ENCODE results near the gene RNF167. TPM values are rescaled to one million over a fixed set of nuclear protein-coding genes. Genes with fewer than 3 reads are reported as not detected.

The RNF167 gene
- total RNA-seq, 2 donors from 2014 or later = 23.1 to 37.6 TPM

GRCh38 chr17:4970273-4970672 is 30.2 kb downstream of the RNF167 start:
- Histone ChIP-seq H3K9me3 (no peaks in the 10 kb centered on the region), H3K4me1 (peaks cover 24% of the 10 kb centered on the region), H3K27me3 (no peaks in the 10 kb centered on the region), H3K4me3 (no peak overlapping the region), H3K27ac (peak overlapping the region in 1 of 4 donors; percentile 29), H3K36me3 (replicated peaks in 1 of 2; ENCODE audit: insufficient read depth in 1 of 2, low read depth in 2 of 2) (peaks cover 0 to 4% of the 10 kb centered on the region in 2 donors)
- no peak for DNase-seq
- WGBS, 2 donors = 93 to 98% methylated on average over 8 of the region's 8 CpGs
- TF ChIP-seq POLR2A (IDR thresholded peaks at IDR 0.05) (no peak), CTCF (IDR thresholded peaks at IDR 0.05) (no peak)
- ATAC-seq = no peak
- intact Hi-C loops (cut with DNase I) = no loop called here

- no peak for ATAC-seq
- WGBS, 2 donors = 83% methylated on average over 6 of the region's 6 CpGs
- intact Hi-C loops (cut with DNase I) = no loop called here
- H3K27ac ChIP-seq = no peak overlapping the region
- H3K27me3 ChIP-seq = no peaks in the 10 kb centered on the region
- no peak for DNase-seq
- H3K4me1 ChIP-seq = peaks cover 24% of the 10 kb centered on the region
- H3K4me3 ChIP-seq = no peak overlapping the region
- no peak for TF ChIP-seq POLR2A (IDR thresholded peaks at IDR 0.05)
- TF ChIP-seq CTCF (IDR thresholded peaks at IDR 0.05) = no peak
- peaks cover 0 to 4% of the 10 kb centered on the region in 2 donors for H3K36me3 ChIP-seq (replicated peaks in 1 of 2; ENCODE audit: insufficient read depth in 1 of 2, low read depth in 2 of 2)
- H3K9me3 ChIP-seq = no peaks in the 10 kb centered on the region
These were observed 31.8 kb downstream of the RNF167 start for GRCh38 chr17:4971826-4972225.

GRCh38 chr17:4972322-4972721 is 32.3 kb downstream of the RNF167 start:
- no peak for TF ChIP-seq CTCF (IDR thresholded peaks at IDR 0.05)
- TF ChIP-seq POLR2A (IDR thresholded peaks at IDR 0.05) = no peak
- Histone ChIP-seq H3K27me3 (no peaks in the 10 kb centered on the region), H3K9me3 (no peaks in the 10 kb centered on the region), H3K4me3 (no peak overlapping the region), H3K36me3 (replicated peaks in 1 of 2; ENCODE audit: insufficient read depth in 1 of 2, low read depth in 2 of 2) (peaks cover 0 to 4% of the 10 kb centered on the region in 2 donors), H3K4me1 (peaks cover 24% of the 10 kb centered on the region), H3K27ac (no peak overlapping the region)
- DNase-seq = no peak
- intact Hi-C loops (cut with DNase I) = no loop called here
- ATAC-seq = no peak
- WGBS, 2 donors = 87 to 92% methylated on average over 12 of the region's 12 CpGs

- Histone ChIP-seq H3K4me3 (no peak overlapping the region), H3K4me1 (peaks cover 24% of the 10 kb centered on the region), H3K36me3 (replicated peaks in 1 of 2; ENCODE audit: insufficient read depth in 1 of 2, low read depth in 2 of 2) (peaks cover 0 to 4% of the 10 kb centered on the region in 2 donors), H3K9me3 (no peaks in the 10 kb centered on the region), H3K27ac (no peak overlapping the region), H3K27me3 (no peaks in the 10 kb centered on the region)
- 83 to 88% methylated on average over 12 of the region's 12 CpGs for WGBS, 2 donors
- intact Hi-C loops (cut with DNase I) = no loop called here
- ATAC-seq = no peak
- no peak for TF ChIP-seq POLR2A (IDR thresholded peaks at IDR 0.05)
- TF ChIP-seq CTCF (IDR thresholded peaks at IDR 0.05) = no peak
- no peak for DNase-seq
These were observed 32.7 kb downstream of the RNF167 start for GRCh38 chr17:4972752-4973151.
